Cerebellar cortex (tissue), 1 donor: Measurements from ENCODE around the gene TXK.
A peak's percentile ranks its signal among the peaks of the same experiment; 100 is the strongest.
"Not testable (repeated sequence)": the region's sequence is repeated elsewhere in the genome, so short reads cannot be mapped to it uniquely, and the experiment has no call there.

Experiments used
- DNase-seq: peaks from one replicate; pipeline ENCODE4 v3.0.0-alpha.2; 2015; ENCODE audit warnings: low spot score

The TXK gene

DNA sequence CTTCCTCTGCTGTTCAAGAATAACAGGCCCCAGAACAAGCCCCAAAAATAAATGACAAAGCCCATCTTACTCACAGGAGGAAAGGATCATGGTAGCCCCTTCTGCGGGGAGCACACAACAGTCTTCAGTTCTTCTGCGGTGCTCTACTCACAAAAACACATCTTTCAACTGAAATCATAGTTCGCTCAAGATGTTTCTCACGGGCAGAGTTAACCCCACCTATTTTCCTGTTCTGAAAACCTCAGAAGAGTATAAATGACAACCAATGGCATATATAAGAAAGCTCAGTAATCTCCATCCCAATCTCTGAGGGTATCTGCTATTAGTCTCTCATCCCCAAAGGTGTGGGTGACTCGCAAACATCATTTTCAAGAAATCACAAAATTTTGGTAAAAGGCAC is at the start of gene TXK:
Gene TXK, minus strand, starts transcription at position 170 of the 400 bp plus-strand sequence. Its CDS starts 80 bp downstream, at position 90.
- no peak for DNase-seq

DNA sequence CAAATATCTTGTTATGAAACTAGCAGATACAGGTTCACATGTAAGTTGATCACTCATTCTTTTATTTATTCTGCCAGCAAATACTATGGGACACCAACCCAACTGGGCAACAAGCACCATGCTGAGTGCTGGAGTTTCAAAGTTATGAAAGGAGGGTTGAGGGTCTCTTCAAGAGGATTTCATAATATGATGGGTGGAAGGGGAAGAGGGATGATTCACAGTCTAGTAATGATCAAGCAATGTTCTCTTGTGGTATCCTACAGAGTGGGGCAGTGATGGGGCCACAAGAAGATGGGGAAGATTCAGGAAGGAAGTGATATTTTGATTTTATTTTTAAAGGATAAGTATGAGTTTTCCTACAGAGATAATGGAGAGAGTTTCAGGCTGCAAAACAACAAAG is 46.2 kb upstream of the TXK start:
- DNase-seq: no peak

DNA sequence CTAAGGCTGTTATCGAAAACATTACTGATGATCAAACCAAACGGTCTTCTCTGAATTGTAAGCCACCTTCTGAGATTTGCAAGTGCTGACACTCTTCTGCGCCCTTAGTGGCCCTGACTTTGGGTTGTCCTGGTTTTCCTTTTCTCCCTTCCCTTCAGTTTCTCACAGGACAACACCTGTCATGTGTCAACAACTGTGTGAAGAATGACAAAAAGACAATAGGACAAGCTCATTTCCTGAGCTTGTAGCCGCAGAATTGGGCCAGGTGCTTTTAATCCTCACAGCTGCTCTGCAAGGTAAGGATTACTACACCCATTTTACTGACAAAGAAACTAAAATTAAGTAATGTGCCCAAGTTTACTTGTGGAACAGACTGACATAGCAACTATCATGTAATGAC is 44.9 kb upstream of the TXK start:
- DNase-seq: no peak

DNA sequence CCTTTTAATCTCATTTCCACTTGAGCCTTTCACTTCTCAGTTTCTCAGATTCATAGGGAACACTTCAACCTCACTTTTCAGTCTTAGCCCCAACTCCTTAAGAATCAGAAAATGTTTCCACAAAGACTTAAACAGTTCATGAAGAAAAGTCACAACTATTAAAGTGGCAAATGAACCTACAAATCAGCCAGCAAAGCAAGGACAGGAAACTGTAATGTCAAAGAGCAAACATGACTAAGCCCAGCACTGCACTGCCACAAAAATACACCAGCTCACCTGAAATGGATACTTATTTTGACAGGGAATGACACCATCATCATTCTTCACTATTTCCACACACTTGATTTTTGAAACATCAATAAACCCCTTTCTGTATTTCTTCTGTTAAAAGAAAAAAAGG is 41.8 kb upstream of the TXK start:
- no peak for DNase-seq

DNA sequence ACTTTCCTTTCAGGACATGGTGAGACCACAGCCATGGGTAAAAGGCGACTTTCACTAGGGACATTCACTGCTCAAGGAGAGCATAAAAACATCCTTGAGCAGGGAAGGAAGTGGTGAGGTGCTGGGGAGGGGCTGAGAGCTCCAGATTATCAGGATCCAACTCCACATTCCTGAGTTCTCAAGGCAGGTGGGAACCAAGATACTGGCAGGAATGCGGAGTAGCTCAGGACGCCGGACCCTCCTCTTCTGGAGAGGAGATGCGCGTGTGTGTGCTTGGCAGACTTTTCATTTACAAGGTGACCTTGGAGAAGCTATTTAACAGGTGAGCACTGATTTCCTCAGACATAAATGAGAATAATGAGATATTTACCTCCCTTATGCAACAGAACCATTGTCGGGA is 41.3 kb upstream of the TXK start:
- DNase-seq: no peak

DNA sequence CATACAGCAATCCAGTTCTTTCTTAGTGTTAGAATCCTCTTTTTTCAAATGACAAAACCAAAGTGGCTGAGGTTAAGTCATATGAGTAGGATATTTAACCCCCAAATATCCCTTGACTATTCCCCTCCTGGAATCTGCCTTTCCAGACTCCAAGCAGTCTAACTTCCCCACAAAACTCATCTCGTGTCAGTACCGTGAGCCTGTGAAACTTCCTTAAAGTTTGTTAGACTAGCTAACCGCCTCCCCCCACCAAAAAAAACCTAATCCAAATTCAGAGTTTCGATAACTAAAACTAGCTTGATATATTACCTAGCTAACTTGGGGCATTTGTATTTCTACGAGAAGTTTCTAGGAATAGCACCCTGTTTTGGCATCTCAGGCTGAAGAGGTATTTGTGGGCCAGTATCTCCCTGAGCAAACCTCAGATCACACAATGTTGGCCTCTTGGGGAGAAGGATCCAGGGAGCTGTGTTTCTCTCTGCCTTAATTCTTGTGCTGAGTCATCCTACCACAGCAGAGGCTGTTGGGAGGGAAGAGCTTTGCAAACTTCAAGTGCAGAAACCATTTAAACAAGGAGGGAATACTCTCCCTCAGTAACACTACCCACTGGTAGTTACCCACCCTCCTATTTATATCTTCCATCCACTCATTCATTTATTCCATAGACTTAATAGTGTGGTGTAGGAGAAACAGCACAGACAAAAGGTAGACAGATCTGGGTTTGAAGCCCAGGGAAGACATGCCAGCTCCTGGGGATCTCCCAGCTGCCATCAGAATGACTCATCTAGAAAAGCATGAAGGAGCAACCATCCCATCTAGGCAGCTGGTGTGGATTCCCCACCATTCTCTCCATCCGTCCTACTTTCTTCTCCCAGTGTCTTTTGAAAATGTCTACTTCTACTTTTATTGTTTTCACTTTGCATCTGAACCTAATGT is 39.3 kb upstream of the TXK start:
- peak; percentile 11 for DNase-seq

DNA sequence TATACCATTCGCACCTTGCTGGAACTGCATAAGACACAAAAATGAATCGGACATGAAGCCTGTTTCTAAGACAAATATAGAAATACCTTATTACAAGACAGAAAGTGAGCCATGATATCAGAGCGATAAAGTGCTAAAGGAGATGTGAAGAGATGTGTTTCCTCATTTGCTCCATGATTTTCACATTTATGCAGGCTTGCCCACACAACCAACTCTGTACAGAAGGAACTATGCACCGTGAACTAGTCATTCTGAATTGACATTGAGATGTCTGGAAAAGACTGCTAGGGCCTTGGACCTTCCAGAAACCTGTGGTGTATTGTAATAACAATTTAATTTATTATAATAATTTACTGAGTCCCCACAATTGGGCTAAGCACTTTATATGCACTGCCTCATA is 38.6 kb upstream of the TXK start:
- no peak for DNase-seq

DNA sequence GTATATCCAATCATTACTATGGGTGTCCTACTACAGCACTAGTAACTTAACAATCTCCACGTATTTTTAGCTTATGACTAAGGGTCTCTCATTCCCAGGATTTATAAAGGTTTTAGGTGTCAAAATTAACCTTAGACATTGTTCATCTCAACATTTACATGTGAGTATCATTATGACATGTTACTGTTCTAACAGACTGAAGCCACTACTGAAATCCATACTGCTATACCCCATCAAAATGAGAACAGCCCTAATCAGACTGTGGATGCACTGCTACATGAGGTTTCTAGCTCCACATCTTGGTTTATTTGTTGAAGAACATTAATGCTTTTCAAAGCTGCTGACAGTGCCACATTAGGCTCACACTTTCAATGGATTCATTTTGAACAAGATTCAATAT is 35.6 kb upstream of the TXK start:
- DNase-seq: no peak

DNA sequence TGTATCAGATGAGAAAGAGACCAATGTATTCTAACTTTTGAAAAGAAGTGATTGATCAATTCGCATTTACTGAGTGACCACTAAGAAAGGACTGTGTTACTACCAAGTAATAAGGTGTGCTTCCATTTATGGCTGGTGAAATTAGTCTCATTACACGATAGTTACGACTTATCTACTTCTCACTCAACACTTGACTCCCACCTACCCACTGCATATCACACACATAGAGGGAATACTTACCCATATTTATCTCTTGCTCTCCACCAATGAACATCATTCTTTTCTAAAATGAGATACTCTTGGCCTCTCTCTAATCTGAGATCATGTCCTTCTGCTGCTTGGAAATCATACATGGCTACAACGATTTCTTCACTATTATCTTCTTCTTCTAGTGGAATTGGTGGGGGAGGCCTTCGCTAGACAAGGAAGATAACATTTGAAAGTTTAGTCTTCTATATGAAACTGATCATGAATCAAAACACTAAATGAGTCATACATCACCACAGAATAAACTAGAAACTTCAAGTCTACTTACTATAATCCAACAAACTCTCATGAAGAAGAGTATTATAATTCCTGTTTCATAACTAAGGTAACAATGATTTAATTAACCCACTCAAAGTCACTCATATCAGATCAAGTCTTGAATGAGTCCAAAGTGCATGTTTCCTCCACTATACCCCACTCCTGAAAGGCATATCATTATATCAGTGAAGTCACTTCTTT is 33.7 kb upstream of the TXK start:
- no peak for DNase-seq

DNA sequence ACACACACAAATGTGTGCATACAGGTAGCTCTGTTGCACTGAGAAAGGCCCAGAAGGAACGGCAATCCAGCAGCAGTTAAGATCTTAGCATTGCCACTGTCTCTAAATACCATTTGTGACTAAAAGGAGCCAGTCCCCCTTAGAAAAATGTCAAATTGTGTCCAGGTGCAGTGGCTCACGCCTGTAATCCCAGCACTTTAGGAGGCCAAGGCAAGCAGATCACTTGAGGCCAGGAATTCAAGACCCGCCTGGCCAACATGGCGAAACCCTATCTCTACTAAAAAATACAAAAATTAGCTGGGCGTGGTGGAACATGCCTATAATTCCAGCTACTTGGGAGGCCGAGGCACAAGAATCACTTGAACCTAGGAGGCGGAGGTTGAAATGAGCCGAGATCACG is 30.5 kb upstream of the TXK start:
- not testable (repeated sequence) for DNase-seq

DNA sequence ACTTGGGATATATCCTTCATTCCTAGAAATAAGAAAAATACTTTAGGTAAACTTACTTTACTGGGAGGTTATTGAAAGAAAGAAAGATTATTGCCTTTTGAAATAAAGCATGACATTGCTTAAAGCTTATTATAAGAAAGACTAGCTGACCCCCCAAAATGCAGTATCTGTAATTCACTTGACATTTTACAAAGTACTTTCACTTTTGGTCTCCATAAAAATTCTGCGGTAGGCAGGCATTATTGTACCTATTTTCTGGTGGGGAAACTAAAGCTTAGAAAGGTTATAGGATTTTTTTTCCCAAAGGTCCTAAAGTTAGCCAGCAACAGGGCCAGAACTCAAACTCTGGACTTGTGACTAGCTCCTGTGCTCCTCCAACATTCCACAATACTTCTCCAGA is 29.7 kb upstream of the TXK start:
- DNase-seq: no peak

DNA sequence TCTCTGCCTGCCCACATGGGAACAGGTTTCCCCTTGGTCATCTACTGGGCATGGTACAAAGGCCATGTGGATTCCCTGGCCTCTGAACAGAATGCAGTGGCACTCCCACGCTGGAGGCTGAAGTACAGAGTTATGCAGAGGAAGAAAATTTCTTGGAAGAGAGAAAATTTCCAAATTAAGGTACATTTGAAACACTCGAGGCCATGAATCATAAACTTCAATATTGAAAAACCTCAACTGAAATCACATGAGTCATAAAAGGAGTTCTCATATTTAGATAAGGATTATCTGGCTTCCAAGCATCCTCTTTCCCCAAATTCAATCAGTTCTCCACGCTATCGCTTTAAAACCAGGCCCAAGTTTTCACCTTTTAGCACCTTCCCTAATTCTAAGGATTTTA is 28.1 kb upstream of the TXK start:
- DNase-seq: no peak

DNA sequence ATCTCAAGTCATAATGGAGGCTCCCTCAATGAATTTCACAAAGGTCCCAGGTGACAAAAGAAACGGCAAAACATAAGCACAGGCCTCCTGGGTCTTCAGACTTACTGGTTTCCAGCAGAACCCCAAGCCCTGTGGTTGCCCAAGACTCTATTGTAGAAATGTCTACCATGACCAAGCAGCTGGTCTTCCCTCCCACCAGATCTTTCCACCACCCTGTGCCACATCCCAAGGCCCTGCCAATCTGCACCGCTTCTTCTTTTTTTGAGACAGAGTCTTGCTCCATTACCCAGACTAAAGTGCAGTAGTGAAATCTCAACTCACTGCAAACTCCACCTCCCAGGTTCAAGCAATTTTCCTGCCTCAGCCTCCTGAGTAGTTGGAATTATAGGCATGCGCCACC is 23.2 kb upstream of the TXK start:
- no peak for DNase-seq

DNA sequence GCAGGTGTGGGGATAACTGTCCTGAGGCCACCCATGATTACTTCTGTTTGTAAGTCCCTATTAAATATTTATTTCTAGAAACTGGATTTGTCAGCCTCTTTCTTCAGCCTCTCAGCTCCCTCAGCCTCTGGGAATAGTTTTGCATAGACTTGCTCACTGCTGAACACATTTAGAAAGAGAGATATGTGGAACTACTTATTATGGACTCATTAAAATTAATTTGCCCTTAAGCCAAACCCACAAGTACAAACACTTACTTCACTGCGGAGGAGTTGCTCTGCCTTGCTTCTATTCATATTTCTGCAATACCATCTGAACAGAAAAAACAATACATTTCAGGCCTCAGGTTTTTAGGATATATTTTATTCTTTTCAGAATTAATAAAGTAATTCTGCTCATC is 22.4 kb upstream of the TXK start:
- no peak for DNase-seq

DNA sequence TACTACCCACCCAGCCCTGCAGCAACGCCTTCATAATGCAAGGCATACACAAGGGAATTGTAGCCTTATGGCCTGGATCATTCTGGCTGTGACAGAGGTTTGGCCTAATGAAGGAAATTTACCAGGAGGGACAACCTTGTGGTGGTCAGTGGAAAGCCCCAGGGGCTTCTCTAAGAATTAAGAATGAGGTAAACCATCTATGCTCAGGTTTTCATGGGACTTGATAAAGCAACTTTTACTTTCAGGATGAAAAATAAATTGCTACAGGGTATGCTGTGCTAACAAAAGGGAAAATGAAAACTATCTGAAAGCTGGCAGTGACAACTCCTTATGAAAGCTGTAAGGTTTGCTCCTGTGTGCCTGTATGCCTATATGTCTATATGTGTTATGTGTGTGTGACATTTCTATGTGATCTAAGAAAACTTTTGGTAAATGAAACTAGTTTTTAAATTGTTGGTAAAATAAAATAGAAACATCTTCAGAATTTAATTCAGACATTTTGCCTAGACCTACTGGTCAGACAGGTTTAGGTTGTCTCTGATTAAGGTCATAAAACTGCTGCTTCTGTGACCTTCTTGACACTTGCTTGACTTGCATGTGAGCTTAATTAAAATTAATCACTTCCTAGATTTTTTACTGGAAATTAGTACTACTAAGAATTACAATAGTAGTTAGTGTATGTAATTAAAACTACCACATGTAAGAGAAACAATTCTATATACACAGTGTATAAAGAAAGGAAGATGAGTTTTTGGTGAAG is 19.9 kb upstream of the TXK start:
- no peak for DNase-seq

DNA sequence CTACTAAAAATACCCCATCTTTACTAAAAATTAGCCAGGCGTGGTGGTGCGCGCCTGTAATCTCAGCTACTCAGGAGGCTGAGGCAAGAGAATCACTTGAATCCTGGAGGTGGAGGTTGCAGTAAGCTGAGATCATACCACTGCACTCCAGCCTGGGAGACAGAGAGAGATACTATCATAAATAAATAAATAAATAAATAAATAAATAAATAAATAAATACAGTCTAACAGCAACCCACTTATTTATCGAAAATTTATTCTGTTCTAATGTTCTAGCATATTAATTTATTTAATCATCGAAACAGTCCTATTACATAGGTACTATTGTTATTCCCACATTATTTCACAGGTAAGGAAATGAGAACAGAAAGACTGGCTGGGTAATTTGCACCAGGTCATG is 18.2 kb upstream of the TXK start:
- DNase-seq: no peak

DNA sequence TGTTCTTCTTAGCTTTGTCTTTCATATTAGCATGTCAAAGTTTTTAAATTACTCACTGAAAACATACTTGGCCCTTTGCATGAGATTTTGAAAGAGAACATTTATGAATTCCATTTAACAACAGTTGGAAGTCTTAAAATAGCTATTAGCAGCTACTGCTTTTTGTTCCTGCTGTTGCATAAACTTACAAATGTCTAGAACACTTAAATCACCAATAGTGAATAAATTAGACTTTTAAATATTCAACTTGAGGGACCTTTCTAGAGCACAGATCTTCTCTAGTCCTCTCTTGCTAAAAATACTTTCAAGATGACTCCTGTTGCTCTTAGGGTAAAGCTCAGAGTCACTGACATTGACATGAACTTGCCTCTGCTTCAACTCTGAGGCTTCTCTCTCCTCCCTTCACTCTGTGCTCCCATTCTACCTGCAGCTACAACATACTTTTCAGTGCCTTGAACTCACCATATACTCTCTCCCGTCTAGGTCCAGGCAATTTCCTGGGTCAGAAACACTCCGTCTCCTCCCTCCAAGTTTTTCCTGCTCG is 15.8 kb upstream of the TXK start:
- DNase-seq: no peak

DNA sequence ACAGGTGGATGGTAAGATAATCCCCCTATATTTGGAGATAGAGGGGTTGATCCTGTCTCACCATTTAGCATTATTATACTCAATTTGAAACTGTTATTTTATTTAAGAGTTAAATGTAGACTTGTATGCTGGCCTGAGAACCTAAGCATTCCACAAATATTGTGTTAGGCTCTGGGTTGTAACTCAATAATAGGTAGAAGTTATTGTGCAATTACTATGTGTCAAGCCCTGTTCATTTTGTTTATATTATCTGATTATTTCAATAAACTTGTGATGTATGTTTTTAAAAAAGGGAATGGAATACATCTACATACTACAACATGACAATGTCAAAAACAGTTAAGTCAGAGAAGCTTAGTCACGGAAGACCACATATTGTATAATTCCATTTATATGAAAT is 13.6 kb upstream of the TXK start:
- no peak for DNase-seq

DNA sequence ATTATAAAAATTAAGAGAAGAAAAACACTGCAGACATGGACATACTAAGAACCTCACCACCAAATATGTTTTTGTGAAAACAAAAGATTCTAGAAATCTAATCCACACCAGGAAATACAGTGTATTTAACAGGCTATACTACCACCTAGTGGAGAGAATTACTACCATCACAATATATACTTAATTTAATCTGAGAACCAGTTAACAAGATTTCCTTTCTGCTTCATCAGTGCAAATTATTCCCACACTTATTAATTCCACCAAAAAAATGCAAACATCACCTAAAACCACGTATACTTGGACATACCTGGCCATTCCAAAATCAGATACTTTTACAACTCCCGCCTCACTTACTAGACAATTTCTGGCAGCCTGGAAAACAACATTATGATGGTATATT is 7.0 kb upstream of the TXK start:
- peak; percentile 15 for DNase-seq

DNA sequence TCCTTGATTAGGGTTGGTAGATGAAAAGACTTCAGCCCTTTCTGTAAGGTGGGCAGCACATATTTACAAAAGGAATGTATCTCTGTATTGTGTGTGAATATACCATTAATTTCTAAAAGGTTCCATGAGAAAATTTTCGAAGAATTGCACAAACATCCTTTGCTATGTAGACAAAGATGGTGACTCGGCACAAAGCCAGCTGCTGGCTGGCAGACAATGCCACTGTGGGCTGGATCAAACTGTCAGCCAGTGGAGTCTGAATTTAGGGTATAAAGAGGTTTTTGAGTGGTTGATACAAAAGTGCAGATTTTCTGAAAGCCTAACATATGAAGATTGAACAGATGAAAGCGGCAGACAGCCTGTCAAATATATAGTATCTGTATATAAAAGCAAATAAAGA is 5.6 kb upstream of the TXK start:
- DNase-seq: no peak

DNA sequence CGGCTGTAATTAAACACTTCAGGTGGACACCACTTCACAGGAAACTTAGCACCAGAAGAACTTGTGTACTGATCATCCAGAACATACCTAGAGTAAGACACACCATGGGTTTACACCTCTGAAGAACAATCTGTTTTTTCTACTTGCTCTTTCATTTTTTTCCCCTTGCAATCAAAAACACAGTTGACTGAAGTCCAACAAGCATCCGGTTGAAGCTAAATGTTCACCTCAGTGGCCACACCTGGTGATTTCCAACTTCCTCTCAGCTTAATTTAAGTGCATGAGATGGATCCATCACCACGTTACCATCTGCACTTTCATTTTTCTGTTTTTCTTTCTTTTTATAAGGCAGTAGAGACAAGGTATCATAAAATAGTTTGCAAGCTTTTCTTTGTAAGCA is 4.9 kb upstream of the TXK start:
- no peak for DNase-seq

DNA sequence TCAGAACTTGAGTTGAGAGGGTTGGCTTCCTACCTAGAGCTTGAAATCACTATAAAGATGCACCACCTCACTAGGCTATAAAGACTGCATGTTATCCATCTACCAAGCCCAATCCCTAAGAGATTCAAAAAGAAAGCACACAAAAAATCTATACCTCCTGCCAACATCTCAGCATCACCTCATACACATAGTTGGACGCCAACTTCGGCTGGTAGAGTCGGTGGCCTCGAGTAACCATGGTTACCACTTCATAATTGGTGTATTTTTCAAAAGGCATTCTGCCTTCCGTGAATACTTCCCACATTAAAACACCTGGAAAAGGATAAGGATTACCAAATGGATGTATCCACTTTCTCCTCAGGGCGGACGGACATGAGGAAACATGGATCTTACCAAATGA is 4.5 kb upstream of the TXK start:
- no peak for DNase-seq
